Superior temporal gyrus (tissue), 1 donor: ENCODE measurements around the gene FRS2.
"Not testable (repeated sequence)": the region's sequence is repeated elsewhere in the genome, so short reads cannot be mapped to it uniquely, and the experiment has no call there.

ENCODE experiments used
- DNase-seq: peaks from one replicate; pipeline ENCODE4 v3.0.0-alpha.2; 2016; ENCODE audit errors: extremely low spot score

FRS2 gene, protein sequence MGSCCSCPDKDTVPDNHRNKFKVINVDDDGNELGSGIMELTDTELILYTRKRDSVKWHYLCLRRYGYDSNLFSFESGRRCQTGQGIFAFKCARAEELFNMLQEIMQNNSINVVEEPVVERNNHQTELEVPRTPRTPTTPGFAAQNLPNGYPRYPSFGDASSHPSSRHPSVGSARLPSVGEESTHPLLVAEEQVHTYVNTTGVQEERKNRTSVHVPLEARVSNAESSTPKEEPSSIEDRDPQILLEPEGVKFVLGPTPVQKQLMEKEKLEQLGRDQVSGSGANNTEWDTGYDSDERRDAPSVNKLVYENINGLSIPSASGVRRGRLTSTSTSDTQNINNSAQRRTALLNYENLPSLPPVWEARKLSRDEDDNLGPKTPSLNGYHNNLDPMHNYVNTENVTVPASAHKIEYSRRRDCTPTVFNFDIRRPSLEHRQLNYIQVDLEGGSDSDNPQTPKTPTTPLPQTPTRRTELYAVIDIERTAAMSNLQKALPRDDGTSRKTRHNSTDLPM

DNA sequence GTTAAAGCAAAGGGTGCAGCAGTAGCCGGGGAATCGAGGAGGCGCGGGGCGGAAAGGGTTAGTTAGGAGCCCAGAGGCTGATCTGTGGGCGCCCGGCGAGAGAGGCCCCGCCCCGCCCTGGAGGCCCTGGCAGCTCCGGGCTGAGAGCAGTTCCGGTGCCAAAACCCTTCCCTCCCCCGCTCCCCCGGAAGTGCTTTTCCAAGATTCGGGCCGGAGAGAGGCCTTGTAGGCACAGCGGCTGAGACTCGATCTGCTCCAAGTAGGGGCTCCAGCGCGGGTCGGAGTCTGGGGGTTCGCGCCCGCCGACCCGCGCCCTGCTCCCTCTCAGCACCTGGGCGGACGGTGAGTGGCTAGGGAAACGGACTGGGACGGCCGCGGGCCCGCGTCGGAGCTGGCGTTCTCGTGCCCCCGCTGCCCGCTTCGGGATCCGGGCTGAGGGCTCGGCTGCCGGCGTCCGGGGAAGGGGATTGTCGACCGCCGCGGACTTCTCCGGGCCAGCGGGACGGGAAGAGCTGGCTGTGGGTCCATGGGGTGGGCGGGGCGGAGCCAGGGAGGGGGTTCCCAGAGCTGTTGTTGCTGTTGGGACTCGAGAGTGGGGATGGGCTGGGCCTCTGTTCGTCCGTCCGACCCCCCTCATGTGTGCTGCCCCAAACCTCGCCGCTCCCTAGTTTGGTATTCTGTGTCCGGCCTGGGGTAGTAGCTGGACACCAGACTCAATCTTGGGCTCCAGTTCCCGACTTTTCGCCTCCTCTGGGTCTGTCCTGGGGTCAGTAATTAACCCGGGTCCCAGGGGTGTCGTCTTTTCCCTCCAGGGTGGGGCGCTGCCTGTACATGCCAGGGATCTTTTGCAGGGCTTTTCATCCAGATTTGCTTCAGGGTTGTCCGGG, at the start of gene FRS2:
Gene FRS2, plus strand, starts transcription at position 200 of the 887 bp plus-strand sequence. CDS start 98,643 bp downstream, outside the sequence.
- peak; percentile 96 for DNase-seq

DNA sequence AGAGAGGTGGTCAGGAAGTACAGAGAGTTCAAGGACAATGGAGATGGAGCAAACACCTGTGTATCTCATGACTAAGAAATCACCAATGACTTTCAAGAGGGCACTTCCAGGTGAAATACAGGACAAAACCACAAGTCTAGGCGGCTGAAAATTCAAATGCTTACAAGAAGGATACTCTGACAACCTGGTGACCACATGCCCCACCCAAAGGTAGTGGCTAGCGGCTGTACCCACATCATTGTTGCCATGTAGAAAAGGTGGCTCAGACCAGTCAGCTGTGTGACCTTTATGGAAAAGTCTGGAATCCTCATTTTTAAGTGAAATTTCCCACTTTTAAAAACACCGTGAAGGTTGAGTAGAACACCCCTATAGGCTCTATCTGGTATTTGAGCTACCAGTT, 48.6 kb upstream of the FRS2 start:
- no peak for DNase-seq

DNA sequence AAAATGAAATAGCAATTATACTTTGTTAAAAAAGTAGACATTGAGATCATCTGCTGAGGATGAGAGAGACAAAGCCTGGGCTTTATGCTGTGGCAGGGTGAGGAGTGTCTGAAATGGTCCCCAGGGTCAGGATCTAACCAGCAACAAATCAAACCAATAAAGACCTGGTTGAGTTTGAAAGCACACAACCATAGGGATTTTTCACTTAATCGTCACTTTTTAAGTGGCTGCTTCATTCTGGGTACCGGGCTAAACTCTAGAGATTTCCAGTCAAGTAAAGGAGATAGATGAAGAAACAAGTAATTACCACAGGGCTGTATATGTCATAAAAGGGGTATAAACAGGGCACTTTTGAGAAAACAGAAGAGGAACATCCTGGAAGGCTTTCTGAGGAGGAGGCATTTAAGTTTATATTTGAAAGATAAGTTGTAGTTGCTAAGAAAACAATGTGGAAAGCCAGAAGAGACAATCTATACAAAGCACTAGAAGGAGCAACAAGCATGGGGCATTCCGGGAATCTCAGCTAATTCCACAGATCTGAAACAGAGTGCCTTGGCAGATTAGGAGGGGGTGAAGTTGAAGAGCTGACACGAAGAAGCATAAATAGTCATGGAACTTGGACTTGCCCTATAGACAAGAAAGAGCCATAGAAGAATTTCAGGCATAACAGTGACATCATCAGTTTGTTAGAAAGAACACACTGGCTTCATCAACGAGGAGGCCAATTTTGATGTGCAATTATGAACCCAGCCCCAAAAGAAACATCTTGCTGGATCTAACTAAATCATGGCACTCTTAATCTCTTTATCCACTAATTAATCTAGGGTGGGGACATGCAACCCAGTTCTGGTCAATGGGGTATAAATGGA, 46.9 kb upstream of the FRS2 start:
- no peak for DNase-seq

DNA sequence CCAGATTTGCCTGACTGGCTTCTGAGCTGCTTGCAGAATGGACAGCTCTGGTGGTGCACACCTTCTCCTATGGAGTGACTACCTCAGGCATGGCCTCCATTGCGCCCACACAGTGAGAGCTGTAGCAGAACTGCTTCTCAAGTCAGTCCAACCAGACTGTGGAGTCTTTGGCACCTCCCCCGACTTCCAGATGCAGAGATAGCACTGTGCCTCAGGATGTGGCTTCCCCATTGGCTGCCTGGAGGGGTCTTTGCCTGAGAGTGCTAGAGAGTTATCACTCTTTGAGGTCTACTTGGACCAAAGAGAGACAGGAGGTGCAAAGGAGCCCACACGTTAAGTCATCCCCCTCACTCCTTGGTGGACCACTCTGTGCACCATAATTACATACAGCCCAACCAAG, 44.8 kb upstream of the FRS2 start:
- no peak for DNase-seq

DNA sequence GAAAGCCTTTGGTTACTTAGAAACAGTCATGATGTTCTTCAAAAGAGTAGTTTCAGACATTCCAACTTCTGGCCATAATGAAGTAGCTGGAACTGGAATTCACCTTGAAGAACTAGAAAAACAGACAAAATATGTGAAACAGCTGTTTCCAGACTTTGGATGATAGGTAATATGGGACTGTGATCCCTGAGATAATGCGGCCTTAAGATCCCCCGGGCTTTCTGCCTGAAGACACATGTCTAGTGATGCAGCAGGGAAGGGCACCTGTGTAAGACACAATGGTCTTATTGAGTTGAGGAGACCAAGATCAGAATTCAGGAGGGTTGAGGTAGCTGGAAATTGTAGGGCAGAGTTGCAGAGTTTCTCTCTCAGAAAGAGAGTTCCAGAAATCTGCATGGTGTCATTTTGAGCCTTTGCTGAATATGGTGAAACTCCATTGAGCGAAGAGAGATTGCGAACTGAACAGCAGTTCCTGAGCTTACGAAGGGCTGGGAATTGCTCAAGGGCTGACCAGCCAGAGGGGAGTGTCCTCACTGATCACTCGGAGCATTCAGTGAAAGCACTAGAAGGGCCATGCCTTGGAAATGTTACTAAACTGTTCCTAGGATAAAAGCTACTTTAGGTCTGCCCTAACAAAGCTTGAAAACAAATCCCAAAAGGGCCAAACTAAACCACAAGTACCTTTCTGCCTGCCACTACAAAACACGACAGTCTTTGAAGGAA, 41.7 kb upstream of the FRS2 start:
- no peak for DNase-seq

DNA sequence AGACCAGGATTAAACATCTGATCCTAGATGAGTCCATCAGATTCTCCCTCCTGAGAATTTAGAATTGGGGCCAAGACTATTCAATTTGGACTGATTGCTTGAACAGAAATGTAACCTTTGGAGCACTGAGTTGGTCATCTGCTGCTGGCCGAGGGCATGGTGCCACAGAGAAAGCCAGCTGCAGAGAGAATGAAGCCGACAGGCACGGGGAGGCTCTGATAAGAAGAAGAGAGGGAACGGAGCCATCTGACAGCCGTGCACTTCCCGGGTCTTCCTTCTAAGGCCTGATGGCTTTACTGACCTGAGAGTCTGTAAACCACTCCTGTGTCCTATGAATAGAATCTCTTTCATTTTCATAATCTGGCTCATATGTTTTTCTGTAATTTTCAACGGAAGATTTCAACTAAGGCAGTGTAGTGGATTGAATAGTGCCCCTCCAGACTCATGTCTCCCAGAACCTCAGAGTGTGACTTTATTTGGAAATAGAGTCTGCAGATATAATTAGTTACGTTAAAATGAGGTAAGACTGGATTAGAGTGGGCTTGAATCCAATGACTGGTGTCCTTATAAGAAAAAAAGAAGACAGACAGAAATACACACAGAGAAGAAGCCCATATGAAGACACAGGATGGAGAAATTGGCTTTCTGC, 39.1 kb upstream of the FRS2 start:
- DNase-seq, result peak; percentile 64

DNA sequence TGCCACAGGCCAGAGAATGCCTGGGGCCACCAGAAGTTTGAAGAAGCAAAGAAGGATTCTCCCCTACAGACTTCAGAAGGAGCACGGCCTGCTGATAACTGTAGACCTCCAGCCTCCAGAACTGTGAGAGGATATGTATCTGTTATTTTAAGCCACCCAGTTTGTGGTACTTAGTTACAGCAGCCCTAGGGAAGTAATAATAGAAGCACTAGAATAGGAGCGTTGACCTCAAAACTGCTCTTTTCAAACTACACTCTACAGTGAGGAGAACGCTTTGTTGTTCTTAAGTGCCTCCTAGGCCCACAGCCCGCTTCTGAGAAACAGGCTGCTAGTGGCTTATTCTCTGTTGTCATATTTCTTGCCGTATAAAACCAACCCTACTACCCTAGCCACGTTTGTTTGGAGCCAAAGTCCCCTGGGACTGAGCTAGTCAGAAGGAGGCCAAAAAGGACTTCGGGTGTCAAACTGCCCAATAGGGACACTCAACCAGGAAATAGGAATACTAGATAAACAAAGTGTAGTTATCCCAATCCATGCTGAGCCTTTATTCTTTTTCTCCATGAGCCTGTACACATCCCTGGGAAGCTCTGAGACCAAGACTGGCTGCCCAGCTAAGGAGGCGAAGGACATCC, 38.5 kb upstream of the FRS2 start:
- no peak for DNase-seq

DNA sequence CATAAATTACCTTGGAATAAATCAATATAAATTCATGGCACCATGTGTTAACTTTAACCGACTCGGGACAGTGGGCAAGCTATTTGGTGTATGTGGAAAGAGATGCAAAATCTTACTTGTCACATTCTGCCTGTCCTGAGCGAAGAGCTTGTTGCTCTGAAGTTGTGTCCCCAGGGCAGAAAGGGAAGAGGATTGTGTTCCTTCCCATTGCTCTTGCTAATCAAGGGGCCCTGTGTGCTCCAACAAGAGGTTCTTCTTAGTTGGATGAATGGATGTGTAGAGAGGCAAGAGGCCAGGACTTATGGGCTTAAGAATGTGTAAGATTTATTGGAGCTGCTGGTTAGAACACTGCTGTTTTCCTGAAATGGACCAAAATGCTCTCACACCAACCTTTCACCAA, 36.5 kb upstream of the FRS2 start:
- no peak for DNase-seq

DNA sequence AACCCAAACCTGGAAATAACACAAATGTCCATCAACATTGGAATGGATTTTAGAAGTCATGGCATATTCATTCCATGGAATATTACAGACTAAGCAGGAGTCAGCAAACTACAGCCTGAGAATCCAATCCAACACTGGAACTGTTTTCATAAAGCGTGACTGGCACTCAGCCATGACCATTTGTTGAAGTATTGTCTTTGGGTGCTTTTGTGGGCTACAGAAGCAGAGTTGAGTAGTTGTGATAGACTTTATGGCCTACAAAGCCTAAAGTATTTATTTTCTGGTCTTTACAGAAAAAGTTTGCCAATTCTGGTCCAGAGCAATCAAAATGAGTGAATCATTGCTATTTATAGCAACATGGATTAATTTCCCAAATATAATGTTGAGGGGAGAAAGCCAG, 34.5 kb upstream of the FRS2 start:
- DNase-seq, result no peak

DNA sequence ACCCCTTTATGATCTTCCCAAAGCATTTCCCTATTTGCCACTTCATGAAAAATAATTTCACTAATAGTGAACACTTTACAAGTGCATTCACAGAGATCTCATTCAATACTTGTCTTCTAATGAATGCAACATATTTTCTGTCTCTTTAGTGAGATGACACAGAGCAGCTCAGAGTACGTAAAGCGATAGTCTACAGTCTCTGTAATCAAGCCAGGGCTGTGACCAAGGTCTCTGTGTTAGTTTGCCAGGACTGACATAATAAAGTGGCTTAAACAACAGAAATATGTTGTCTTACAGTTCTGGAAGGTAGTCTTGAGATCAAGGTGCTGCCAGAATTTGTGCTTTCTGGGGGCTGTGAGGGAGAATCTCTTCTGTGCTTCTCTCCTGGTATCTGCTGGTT, 33.1 kb upstream of the FRS2 start:
- no peak for DNase-seq

DNA sequence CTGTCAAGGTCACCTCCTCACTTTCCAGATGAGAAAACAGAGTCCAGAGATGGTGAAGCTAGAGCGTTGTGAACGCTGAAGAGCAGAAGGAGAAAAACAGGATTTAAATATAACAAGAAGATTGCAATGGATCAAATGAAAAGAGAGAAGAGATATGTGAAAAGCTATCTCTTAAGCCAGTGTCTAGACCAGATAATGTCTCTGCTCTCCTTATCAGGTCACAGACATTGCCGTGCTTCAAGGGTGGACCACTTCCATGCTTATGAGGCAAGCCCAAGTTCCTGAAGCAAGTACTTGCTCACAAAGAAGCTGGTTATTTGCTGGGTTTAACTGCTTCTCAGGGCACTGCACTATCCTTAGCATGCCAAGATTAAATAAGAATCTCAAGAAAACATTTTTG, 31.6 kb upstream of the FRS2 start:
- no peak for DNase-seq

DNA sequence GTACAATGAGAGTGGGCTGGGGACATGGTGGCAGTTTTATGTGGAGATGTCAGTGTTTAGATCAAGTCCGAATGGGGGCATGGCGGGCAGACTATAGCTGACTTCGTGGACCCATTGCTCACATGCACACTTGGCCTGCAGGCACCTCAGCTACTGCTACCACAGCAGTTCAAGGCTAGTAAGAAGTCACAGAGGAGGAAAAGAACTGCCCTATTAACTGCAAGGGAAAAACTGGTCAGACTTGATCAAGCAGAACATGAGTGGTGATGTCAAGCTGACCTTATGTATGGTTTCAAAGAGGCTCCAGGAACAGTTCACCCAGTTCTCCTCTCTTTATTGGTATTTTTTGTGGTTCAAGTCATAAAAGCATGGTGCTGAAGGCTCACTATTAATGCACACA, 30.2 kb upstream of the FRS2 start:
- DNase-seq, result no peak

DNA sequence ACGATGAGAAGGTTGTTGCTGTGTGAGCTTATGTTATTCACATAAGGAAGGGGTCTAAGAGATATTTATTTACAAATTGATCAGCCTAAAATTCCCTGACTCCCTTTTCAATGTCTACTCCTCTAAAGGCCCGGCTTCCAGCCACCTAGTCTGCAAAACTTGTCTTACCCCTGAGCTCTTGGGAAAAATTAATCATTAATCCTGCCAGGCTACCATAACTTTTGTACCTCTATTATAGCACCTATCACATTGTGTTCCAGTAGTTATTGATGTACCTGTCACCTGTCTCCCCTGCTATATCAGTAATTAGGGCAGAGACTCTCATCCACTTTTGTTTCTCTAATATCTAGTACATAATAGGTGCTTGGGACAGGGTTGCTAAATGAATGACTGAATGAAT, 29.3 kb upstream of the FRS2 start:
- DNase-seq, result no peak

DNA sequence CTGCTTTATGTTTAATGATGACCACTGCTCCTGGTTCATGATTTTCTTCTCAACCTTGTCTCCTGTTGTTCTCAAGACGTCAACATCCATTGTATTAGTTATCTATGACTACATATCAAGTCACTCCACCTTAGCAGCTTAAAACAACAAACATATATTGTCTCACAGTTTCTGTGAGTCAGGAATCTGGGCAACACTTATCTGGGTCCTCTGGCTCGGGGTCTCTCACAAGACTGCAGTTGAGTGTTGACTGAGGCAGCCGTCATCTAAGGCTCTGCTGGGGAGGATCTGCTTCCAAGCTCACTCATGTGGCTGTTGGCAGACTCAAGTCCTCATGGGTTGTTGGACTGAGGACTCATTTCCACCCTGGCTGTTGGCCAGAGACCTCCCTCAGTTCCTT, 27.3 kb upstream of the FRS2 start:
- no peak for DNase-seq

DNA sequence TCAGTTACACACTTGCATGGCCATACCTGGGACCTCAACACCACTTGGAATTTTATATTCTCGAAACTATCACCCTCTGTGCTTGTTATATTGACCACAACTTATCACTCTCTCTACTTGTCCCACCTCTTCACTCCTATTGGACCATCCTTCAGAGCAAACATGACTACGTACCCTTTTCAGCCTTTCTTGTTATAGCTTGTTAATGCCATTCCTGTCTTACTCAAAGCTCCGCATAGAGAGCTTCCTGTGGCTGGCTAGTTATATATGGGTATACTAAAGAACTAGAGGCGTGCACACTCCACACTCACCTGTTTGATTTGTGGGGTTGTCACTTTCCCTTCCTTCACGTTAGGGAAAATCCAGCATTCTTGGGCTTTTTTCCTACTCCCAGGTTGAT, 26.3 kb upstream of the FRS2 start:
- DNase-seq, result no peak

DNA sequence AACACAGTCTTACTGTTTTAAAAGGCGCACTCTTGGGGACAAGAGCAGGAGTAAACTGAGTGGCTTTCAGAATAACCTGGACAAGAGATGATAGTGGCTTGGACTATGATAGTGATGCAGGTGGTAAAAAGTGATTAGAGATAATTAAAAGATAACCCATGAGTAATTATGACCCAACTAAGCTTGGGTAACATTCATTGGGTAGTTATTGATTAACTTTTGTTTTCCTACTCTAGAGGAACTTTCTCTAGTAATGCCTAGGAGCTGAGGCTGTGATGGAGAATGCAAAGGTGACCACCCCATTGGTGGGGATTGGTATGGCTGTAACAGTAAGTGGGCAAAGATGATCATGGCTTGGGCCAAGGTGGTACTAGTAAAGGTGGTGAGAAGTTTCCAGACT, 22.3 kb upstream of the FRS2 start:
- no peak for DNase-seq

DNA sequence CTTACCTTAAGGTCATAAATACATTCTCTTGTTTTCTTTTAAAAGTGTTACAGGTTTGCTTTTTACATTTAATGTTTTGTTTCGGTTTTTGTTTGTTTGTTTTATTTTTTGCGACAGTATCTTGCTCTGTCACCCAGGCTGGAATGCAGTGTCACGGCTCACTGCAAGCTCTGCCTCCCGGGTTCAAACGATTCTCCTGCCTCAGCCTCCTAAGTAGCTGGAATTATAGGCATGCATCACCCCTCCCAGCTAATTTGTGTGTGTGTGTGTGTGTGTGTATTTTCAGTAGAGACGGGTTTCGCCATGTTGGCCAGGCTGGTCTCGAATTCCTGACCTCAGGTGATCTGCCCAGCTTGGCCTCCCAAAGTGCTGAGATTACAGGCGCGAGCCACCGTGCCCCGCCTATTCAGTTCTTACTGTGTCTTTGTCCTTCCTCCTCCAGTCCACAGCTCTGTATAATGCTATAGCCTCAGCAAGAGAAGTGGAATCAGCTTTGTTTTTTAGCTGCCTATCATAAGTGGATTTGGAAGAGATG, 17.5 kb upstream of the FRS2 start:
- DNase-seq, result not testable (repeated sequence)

DNA sequence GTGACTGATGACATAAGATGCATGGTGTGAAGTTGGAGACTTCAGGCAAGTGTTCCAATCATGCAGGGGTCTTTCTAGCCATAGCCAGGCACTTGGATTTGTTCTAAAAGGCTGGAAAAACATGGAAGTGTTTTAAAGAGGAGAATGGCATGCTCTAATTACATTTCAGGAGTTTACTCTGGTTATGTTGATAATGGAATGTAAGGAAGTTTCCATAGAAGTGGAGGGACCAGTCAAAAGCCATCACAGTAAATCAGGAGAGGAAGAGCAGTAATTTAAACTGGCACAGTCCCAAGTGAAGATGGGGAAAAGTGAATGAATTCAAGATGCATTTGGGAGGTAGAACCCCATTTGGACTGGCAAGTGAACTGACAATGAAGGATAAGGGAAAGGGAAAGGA, 13.9 kb upstream of the FRS2 start:
- DNase-seq, result no peak

DNA sequence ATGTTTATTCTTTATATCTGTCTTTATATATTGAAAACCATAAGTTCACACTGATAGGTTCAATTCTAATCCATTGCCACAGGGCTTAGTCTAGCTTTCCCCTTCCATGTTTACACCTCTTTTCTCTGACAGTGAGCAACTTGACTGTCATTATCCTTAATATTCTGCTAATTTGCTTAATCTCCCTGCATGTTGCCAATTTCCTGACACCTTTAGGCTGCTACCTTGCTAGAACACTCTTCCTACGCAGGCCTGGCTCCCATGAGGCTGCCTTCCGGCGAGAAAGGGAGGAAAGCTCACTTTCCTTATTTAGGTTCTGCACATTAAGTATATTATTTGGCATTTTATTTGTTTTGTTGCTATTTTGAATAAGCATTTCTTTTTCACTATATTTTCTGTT, 12.8 kb upstream of the FRS2 start:
- DNase-seq, result no peak

DNA sequence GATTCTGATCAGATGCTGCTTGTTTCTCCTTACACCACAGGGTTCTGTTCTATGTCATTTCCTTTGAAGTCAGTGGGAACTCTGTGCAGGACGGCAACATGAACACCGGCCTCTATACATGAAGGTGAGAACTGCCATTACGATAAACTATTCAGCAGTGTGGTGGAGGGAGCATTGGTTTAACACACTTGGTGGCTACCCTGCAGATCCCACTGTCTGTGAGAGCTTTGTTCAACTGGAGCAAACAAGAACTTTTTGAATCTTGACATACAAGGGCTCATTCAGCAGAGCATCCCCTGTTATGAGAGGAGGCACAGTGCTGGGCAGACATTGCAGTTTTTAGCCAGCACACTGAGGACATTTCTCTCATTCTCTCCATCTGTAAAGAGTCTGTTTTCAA, 10.7 kb upstream of the FRS2 start:
- peak; percentile 84 for DNase-seq
